Coronary artery (tissue), 2 donors: ENCODE results near the gene PARP15.

Experiments
- DNase-seq: peaks from one replicate; pipeline ENCODE4 v3.0.0-alpha.2; 2017; ENCODE audit warnings: low spot score
- H3K27ac ChIP-seq, 2 donors: fragments of 200-600 bp; sonication (generic); one replicate each; pipeline ENCODE4 v1.5.1; 2016 to 2019
- H3K4me3 ChIP-seq: fragments of 200-600 bp; sonication (generic); 2 replicates; pipeline ENCODE4 v1.5.1; 2016; ENCODE audit warnings: mild to moderate bottlenecking, moderate library complexity
- CTCF ChIP-seq: fragments of 200-600 bp; sonication (generic); IDR thresholded peaks from one replicate; pipeline ENCODE4 v1.5.1; 2019; ENCODE audit warnings: antibody characterized with exemption

Gene PARP15

GRCh38 chr3:122572940-122573412, 4.5 kb upstream of the PARP15 start:
- Histone ChIP-seq H3K4me3 (no peak overlapping the region), H3K27ac (no peak overlapping the region)
- TF ChIP-seq CTCF: no peak
- DNase-seq: no peak

GRCh38 chr3:122576174-122576940, 1.1 kb upstream of the PARP15 start:
- H3K27ac ChIP-seq: no peak overlapping the region
- DNase-seq: no peak
- H3K4me3 ChIP-seq: no peak overlapping the region
- no peak for TF ChIP-seq CTCF

GRCh38 chr3:122578069-122578740, 755 bp downstream of the PARP15 start:
- Histone ChIP-seq H3K27ac (no peak overlapping the region), H3K4me3 (no peak overlapping the region)
- TF ChIP-seq CTCF: no peak
- DNase-seq: no peak

- DNase-seq: no peak
- TF ChIP-seq CTCF: no peak
- Histone ChIP-seq H3K27ac (no peak overlapping the region), H3K4me3 (no peak overlapping the region)
These were observed 3.0 kb downstream of the PARP15 start for GRCh38 chr3:122580470-122580869.

GRCh38 chr3:122581622-122582021, 4.2 kb downstream of the PARP15 start:
- Histone ChIP-seq H3K4me3 (no peak overlapping the region), H3K27ac (no peak overlapping the region)
- no peak for DNase-seq
- TF ChIP-seq CTCF: no peak

- no peak for TF ChIP-seq CTCF
- no peak overlapping the region for H3K27ac ChIP-seq
These were observed 4.9 kb downstream of the PARP15 start for GRCh38 chr3:122582390-122582789.

GRCh38 chr3:122586098-122586497, 8.6 kb downstream of the PARP15 start:
- H3K27ac ChIP-seq: no peak overlapping the region
- H3K4me3 ChIP-seq: no peak overlapping the region
- no peak for TF ChIP-seq CTCF
- DNase-seq: no peak

More at GRCh38 chr3:122582390-122582789, 4.9 kb downstream of the PARP15 start:
- no peak overlapping the region for H3K4me3 ChIP-seq
- DNase-seq: no peak
